GM12801 (cell line): Measurements from ENCODE around the gene SH3GL3.

Experiments used
- CTCF ChIP-seq: IDR thresholded peaks from one replicate; pipeline ENCODE4 v1.5.1; 2011; ENCODE audit warnings: control low read depth; ENCODE audit not compliant: insufficient read length; ENCODE audit errors: extremely low read depth

SH3GL3 gene

GRCh38 chr15:83503595-83504364 is 56.6 kb downstream of the SH3GL3 start:
- TF ChIP-seq CTCF: no peak

GRCh38 chr15:83504365-83504764 is 57.2 kb downstream of the SH3GL3 start:
- TF ChIP-seq CTCF: no peak

GRCh38 chr15:83510001-83510400 is 62.9 kb downstream of the SH3GL3 start:
- TF ChIP-seq CTCF: no peak

- no peak for TF ChIP-seq CTCF
These were observed 65.3 kb downstream of the SH3GL3 start for GRCh38 chr15:83512459-83512858.

GRCh38 chr15:83514584-83514983 is 67.4 kb downstream of the SH3GL3 start:
- TF ChIP-seq CTCF: no peak

GRCh38 chr15:83515164-83515563 is 68.0 kb downstream of the SH3GL3 start:
- TF ChIP-seq CTCF: no peak

GRCh38 chr15:83516935-83517334 is 69.8 kb downstream of the SH3GL3 start:
- TF ChIP-seq CTCF: no peak

GRCh38 chr15:83526319-83526718 is 79.2 kb downstream of the SH3GL3 start:
- no peak for TF ChIP-seq CTCF
